Chondrocyte (in vitro differentiated cells): ENCODE measurements around the gene MAP2K2. TPM values are rescaled to one million over a fixed set of nuclear protein-coding genes. Genes with fewer than 3 reads are reported as not detected.

ENCODE experiments used
- DNase-seq: peaks from one replicate; pipeline ENCODE4 v3.0.0; 2021; ENCODE audit warnings: mixed read lengths, low spot score
- H3K27ac Mint-ChIP-seq: one replicate; pipeline ENCODE4 v1.8.0; 2021; ENCODE audit warnings: mild to moderate bottlenecking, moderate library complexity, mixed read lengths; ENCODE audit not compliant: unreplicated experiment
- H3K27me3 Mint-ChIP-seq: 2 replicates; pipeline ENCODE4 v1.8.0; 2021; ENCODE audit warnings: low read depth, mixed read lengths
- H3K36me3 Mint-ChIP-seq: 2 replicates; pipeline ENCODE4 v1.8.0; 2021; ENCODE audit warnings: low read depth, mixed read lengths
- H3K4me1 Mint-ChIP-seq: 2 replicates; pipeline ENCODE4 v1.8.0; 2021; ENCODE audit warnings: low read depth, mild to moderate bottlenecking, mixed read lengths
- H3K4me3 Mint-ChIP-seq: one replicate; pipeline ENCODE4 v1.8.0; 2021; ENCODE audit warnings: mild to moderate bottlenecking, moderate library complexity, mixed read lengths; ENCODE audit not compliant: unreplicated experiment
- H3K9me3 Mint-ChIP-seq: 2 replicates; pipeline ENCODE4 v1.8.0; 2021; ENCODE audit warnings: low read depth, mixed read lengths
- total RNA-seq: library from RNA; stranded (reverse); gene quantifications from 3 replicates; pipeline ENCODE4 v1.2.1, GENCODE V29; 2021
- TF ChIP-seq, protein P1 (sequence below): fragments of 200-600 bp; sonication (generic); IDR thresholded peaks from 2 replicates; pipeline ENCODE4 v1.5.0; 2021; ENCODE audit warnings: antibody characterized with exemption, mild to moderate bottlenecking, moderate library complexity

MAP2K2 gene
- total RNA-seq, 1 donor from 2014 or later, result 158 TPM

DNA sequence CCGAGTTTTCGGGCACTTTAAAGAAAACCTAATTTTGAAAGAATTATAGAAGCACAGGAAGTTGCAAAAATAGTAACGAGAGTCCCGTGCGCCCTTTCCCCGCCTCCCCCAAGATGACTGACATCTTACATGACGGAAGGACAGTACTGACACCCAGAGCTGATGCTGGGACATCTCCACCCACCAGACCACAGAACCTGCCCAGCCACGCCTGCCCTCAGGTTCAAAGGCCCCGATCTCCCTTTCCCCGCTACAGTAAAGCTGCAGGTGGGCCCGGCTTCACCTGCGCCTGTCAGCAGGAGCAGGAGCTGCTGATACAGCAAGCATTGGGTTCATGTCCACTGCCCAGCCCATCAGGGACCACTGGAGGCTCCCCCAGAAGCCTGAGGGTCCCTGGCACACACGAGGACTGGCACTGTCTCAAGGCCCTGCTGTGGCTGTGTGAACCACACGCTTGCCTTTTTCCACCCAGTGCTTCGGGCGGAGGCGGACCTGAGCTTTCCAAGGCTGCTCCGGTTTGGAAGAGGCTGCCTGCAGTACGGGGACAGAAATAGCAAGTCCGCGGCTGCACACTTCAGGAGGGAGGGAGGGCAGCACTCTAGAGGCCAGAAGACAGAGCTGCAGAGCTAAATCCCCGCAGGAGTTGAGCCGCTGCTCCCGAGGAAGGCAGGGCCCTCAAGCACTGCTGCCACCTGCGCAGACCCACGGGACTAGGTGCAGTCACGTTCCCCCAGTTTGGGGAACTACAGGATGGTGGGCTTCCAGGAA lies 8.7 kb downstream of the MAP2K2 start:
- Mint-ChIP-seq H3K36me3 (peaks cover 29% of the 10 kb centered on the region), H3K27ac (no peak overlapping the region), H3K4me1 (peaks cover 2% of the 10 kb centered on the region), H3K4me3 (no peak overlapping the region), H3K27me3 (no peaks in the 10 kb centered on the region), H3K9me3 (no peaks in the 10 kb centered on the region)
- TF ChIP-seq, protein P1, sequence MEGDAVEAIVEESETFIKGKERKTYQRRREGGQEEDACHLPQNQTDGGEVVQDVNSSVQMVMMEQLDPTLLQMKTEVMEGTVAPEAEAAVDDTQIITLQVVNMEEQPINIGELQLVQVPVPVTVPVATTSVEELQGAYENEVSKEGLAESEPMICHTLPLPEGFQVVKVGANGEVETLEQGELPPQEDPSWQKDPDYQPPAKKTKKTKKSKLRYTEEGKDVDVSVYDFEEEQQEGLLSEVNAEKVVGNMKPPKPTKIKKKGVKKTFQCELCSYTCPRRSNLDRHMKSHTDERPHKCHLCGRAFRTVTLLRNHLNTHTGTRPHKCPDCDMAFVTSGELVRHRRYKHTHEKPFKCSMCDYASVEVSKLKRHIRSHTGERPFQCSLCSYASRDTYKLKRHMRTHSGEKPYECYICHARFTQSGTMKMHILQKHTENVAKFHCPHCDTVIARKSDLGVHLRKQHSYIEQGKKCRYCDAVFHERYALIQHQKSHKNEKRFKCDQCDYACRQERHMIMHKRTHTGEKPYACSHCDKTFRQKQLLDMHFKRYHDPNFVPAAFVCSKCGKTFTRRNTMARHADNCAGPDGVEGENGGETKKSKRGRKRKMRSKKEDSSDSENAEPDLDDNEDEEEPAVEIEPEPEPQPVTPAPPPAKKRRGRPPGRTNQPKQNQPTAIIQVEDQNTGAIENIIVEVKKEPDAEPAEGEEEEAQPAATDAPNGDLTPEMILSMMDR, result no peak
- no peak for DNase-seq

DNA sequence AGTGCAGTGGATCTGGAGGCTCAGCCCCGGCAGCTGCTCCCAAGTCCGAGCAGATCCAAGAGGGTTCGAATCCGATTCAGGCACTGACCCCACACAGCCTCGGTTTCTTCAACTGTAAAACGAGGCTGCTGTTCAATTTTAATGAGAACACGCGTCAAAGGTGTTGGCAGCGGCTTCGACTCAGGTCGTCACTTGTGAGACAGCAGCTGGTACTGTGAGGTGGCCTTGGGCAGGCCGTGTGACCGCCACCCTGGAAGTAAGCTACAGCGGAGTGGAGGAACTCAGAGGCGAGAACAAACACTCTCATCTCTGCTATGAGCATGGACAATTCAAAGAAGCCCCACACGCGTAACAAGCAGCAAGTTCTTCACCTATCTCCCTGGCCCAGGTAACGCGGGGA lies 9.7 kb downstream of the MAP2K2 start:
- DNase-seq, result no peak
- Mint-ChIP-seq H3K27me3 (no peaks in the 10 kb centered on the region), H3K36me3 (peaks cover 31% of the 10 kb centered on the region), H3K9me3 (no peaks in the 10 kb centered on the region), H3K4me1 (no peaks in the 10 kb centered on the region), H3K4me3 (no peak overlapping the region), H3K27ac (no peak overlapping the region)
- TF ChIP-seq, protein P1, result no peak

DNA sequence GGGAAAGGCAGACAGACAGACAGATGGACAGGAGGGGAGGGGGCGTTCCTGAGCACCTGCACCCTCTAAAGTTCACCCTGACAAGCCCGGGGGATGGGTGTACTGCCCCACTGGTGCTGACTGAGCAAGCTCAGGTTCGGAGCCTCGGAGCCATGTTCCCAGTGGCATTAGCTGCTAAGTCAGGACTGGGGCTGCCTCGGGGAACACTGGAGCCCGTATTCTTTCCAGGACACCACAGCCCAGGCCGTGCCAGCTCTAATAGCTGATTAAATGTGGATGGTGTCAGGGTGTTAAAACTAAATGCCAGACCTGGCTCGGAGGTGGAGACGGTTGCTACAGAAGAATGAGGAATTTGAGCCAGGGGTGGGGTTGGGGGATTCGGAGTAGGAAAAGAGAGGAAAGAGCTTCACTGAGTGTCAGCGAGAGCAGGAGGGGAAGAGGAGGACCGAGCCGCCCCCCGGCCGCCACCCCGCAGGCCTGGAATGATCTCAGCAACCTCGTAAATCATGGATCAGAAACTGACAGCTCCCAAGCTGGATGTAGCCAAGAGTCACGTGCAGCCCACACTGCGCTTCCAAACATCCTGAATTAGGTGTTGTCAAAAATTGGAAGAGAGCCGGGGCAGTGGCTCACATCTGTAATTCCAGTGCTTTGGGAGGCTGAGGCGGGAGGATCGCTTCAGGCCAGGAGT lies 10.4 kb downstream of the MAP2K2 start:
- no peaks in the 10 kb centered on the region for H3K27me3 Mint-ChIP-seq
- no peak for DNase-seq
- H3K4me3 Mint-ChIP-seq, result no peak overlapping the region
- no peaks in the 10 kb centered on the region for H3K9me3 Mint-ChIP-seq
- H3K4me1 Mint-ChIP-seq, result no peaks in the 10 kb centered on the region
- TF ChIP-seq, protein P1, result no peak
- peaks cover 32% of the 10 kb centered on the region for H3K36me3 Mint-ChIP-seq
- no peak overlapping the region for H3K27ac Mint-ChIP-seq

DNA sequence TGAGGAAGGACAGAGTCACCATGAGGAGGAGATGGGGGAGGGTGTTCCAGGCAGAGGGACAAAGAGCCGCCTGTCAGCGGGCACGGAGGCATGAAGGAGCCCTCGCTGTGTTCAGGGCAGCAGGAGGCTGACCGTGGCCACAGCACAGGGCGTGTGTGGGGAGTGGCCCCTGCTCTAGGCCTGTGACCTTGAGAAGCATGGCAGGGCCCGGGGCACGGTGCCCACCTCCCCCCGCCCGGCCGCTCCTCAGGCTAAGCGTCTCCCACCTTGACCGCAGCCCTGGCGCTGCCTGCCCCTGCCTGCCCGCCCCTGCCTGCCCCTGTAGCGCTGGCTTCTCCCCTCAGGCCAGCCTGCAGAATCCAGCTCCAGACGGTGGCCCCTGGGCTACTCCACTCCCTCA lies 11.6 kb downstream of the MAP2K2 start:
- Mint-ChIP-seq H3K27ac (no peak overlapping the region), H3K4me3 (no peak overlapping the region), H3K9me3 (no peaks in the 10 kb centered on the region), H3K4me1 (no peaks in the 10 kb centered on the region), H3K36me3 (peaks cover 34% of the 10 kb centered on the region), H3K27me3 (no peaks in the 10 kb centered on the region)
- no peak for DNase-seq
- TF ChIP-seq, protein P1, result no peak

DNA sequence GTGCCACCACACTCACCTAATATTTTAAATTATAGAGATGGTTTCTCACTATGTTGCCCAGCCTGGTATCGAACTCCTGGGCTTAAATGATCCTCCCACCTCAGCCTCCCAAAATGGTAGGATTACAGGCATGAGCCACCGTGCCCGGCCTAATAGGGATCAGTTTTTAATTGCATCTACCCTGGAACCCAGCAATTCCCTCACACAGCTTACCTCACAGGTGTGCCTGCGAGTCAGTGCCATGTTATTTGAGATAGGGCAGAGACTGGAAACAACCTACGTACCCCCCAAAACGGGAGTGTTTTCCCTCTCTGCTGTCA lies 14.3 kb downstream of the MAP2K2 start:
- no peak overlapping the region for H3K27ac Mint-ChIP-seq
- H3K4me3 Mint-ChIP-seq, result no peak overlapping the region
- TF ChIP-seq, protein P1, result no peak
- no peaks in the 10 kb centered on the region for H3K27me3 Mint-ChIP-seq
- no peak for DNase-seq
- peaks cover 33% of the 10 kb centered on the region for H3K36me3 Mint-ChIP-seq
- H3K9me3 Mint-ChIP-seq, result no peaks in the 10 kb centered on the region
- H3K4me1 Mint-ChIP-seq, result peaks cover 5% of the 10 kb centered on the region
